HepG2 (cell line): Measurements from ENCODE around the gene UPK1B. TPM values are rescaled to one million over a fixed set of nuclear protein-coding genes. Genes with fewer than 3 reads are reported as not detected.

Experiments
- ATAC-seq: fragments of 200-7000 bp; cut with Tn5 transposase; 3 replicates; pipeline ENCODE4 v1.9.1; 2020; ENCODE audit warnings: mild to moderate bottlenecking, moderate library complexity
- BruUV-seq: library from RNA; stranded (reverse); fragments of 400-500 nt; replicated peaks from 2 replicates; lab custom pipeline; 2021; lab: Mats Ljungman, UMichigan
- CTCF ChIA-PET: fragments of 300-600 bp; formaldehyde crosslinking; extraction: SDS; loops from one replicate; lab custom pipeline; 2021; ENCODE audit warnings: low total read pairs, inconsistent platforms, low intra/inter-chr PET ratio; lab: Yijun Ruan, JAX
- POLR2A ChIA-PET: fragments of 350-600 bp; sonication (Branson Sonifier 250); formaldehyde crosslinking; loops from one replicate; lab custom pipeline; 2020; ENCODE audit warnings: antibody characterized with exemption, inconsistent platforms; lab: Yijun Ruan, JAX
- DNase-seq: peaks from one replicate; pipeline ENCODE4 v3.0.0-alpha.2; 2015; ENCODE audit warnings: low spot score
- FAIRE-seq: peaks from 3 replicates; lab custom pipeline; 2011; peaks lifted over from hg19 to GRCh38; lab: Jason Lieb, UNC
- H2AFZ ChIP-seq: one replicate; pipeline ENCODE4 v1.6.1; 2011; ENCODE audit warnings: low read length, inconsistent platforms
- H3K27ac ChIP-seq: fragments of 300-600 bp; 3 replicates; pipeline ENCODE4 v1.8.0; 2011; ENCODE audit warnings: mixed run types, mild to moderate bottlenecking, mixed read lengths, low read length, inconsistent platforms; ENCODE audit not compliant: insufficient read depth; ENCODE audit errors: extremely low read length
- H3K27me3 ChIP-seq, 2 experiments: fragments of 200-600 bp in 1 of 2; 2 replicates in 1 of 2; 3 replicates in 1 of 2; pipeline versions ENCODE4 v1.6.0 to v1.8.0; 2011; ENCODE audit warnings: low read length in 2 of 2, mild to moderate bottlenecking in 2 of 2, moderate library complexity in 2 of 2, inconsistent platforms in 1 of 2; ENCODE audit not compliant: insufficient read depth in 2 of 2, control insufficient read depth in 1 of 2
- H3K36me3 ChIP-seq, 2 experiments: fragments of 200-600 bp in 1 of 2; replicated peaks in 1 of 2; 2 replicates in 1 of 2; 3 replicates in 1 of 2; pipeline versions ENCODE4 v1.5.1 to v1.8.0; 2011; ENCODE audit warnings: low read length in 2 of 2, inconsistent platforms in 1 of 2; ENCODE audit not compliant: insufficient read depth in 2 of 2, control insufficient read depth in 1 of 2
- H3K4me1 ChIP-seq: 2 replicates; pipeline ENCODE4 v1.5.1; 2012; ENCODE audit warnings: low read length, inconsistent platforms; ENCODE audit not compliant: insufficient read depth
- H3K4me2 ChIP-seq: 2 replicates; pipeline ENCODE4 v1.6.0; 2011; ENCODE audit warnings: low read depth, low read length, inconsistent platforms
- H3K4me3 ChIP-seq, 3 experiments: fragments of 200-600 bp in 1 of 3; sonication (generic), shearing (Covaris generic) in 1 of 3; replicated peaks in 1 of 3; 2 replicates each; pipeline ENCODE4 v1.5.1; 2011 to 2016; ENCODE audit warnings: low read length in 3 of 3, inconsistent platforms in 2 of 3, low read depth in 2 of 3, mild to moderate bottlenecking in 2 of 3, control low read depth in 1 of 3, mixed read lengths in 1 of 3; ENCODE audit not compliant: insufficient read depth in 1 of 3
- H3K79me2 ChIP-seq: one replicate; pipeline ENCODE4 v1.6.1; 2011; ENCODE audit warnings: low read length, inconsistent platforms; ENCODE audit not compliant: insufficient read depth
- H3K9ac ChIP-seq: 2 replicates; pipeline ENCODE4 v1.6.0; 2011; ENCODE audit warnings: mild to moderate bottlenecking, low read depth, low read length, inconsistent platforms; ENCODE audit not compliant: insufficient read depth
- H3K9me3 ChIP-seq: 2 replicates; pipeline ENCODE4 v1.5.1; 2012; ENCODE audit warnings: mild to moderate bottlenecking, low read length
- H4K20me1 ChIP-seq: 2 replicates; pipeline ENCODE4 v1.6.0; 2011; ENCODE audit warnings: inconsistent platforms, mild to moderate bottlenecking, low read length, moderate library complexity; ENCODE audit not compliant: insufficient read depth
- CEBPB ChIP-seq: IDR thresholded peaks from 2 replicates; pipeline ENCODE4 v1.6.1; 2011; ENCODE audit warnings: low read depth, low read length, improper control_type of control experiment, borderline replicate concordance
- HMGXB4 ChIP-seq, 2 experiments: sonication (generic) in 1 of 2; formaldehyde crosslinking in 1 of 2; IDR thresholded peaks; 2 replicates each; pipeline versions ENCODE4 v1.4.0 to v1.6.1; 2018 to 2020; ENCODE audit warnings: missing genetic modification reagents in 2 of 2, borderline replicate concordance in 1 of 2, low read depth in 1 of 2, mild to moderate bottlenecking in 1 of 2, missing biosample characterization in 1 of 2
- JUND ChIP-seq: sonication (generic); formaldehyde crosslinking; IDR thresholded peaks from 2 replicates; pipeline ENCODE4 v1.8.0; 2022; ENCODE audit warnings: mild to moderate bottlenecking, missing genetic modification reagents
- NCOA1 ChIP-seq: sonication (generic); formaldehyde crosslinking; IDR thresholded peaks from 2 replicates; pipeline ENCODE4 v1.9.0; 2021; ENCODE audit warnings: missing genetic modification reagents
- RELA ChIP-seq: sonication (generic); formaldehyde crosslinking; IDR thresholded peaks from 2 replicates; pipeline ENCODE4 v1.4.0; 2020; ENCODE audit warnings: missing genetic modification reagents
- ZBTB26 ChIP-seq: IDR thresholded peaks from 2 replicates; pipeline ENCODE4 v1.6.1; 2016; ENCODE audit warnings: missing compliant biosample characterization, missing genetic modification reagents, borderline replicate concordance
- ZBTB4 ChIP-seq: sonication (generic); formaldehyde crosslinking; IDR thresholded peaks from 2 replicates; pipeline ENCODE4 v1.4.0; 2020; ENCODE audit warnings: missing genetic modification reagents, mild to moderate bottlenecking, borderline replicate concordance
- ZNF362 ChIP-seq: sonication (generic); formaldehyde crosslinking; IDR thresholded peaks from 2 replicates; pipeline ENCODE4 v1.4.0; 2020; ENCODE audit warnings: missing genetic modification reagents, mild to moderate bottlenecking, borderline replicate concordance
- ZNF691 ChIP-seq: sonication (generic); formaldehyde crosslinking; IDR thresholded peaks from 2 replicates; pipeline ENCODE4 v1.4.0; 2020; ENCODE audit warnings: missing genetic modification reagents, low read depth, mild to moderate bottlenecking, borderline replicate concordance
- ZUFSP ChIP-seq: sonication (generic); formaldehyde crosslinking; IDR thresholded peaks from 2 replicates; pipeline ENCODE4 v1.9.0; 2021; ENCODE audit warnings: missing genetic modification reagents, mild to moderate bottlenecking, borderline replicate concordance
- WGBS: methylation state at CpG from one replicate; pipeline ENCODE4 v1.1.6; 2017; ENCODE audit warnings: low lambda C conversion rate; 5-methylcytosine and 5-hydroxymethylcytosine counted together
- in situ Hi-C: cut with HindIII; loops from 2 replicates; pipeline ENCODE4 v1.10.0; 2017; ENCODE audit warnings: low pct_unique_long_range_greater_than_20kb; ENCODE audit not compliant: extremely low pct_ligation_motif_present
- intact Hi-C: fragments of 100-400 bp; cut with micrococcal nuclease; formaldehyde crosslinking; loops from one replicate; pipeline ENCODE4 v1.10.0; 2022; ENCODE audit not compliant: unreplicated experiment
- polyA plus RNA-seq, 8 experiments: library from polyadenylated mRNA; depleted of rRNA in 3 of 8; stranded (reverse) in 7 of 8; unstranded in 1 of 8; fragments of >200 nt; fragmentation: Illumina TruSeq in 4 of 8; extraction: Trizol in 4 of 8; gene quantifications; 2 replicates each; pipeline versions ENCODE4 v1.2.1 to v1.2.3, GENCODE V29; 2011 to 2016; ENCODE audit warnings: low read depth in 4 of 8, missing spikeins in 1 of 8, mixed read lengths in 1 of 8; ENCODE audit not compliant: insufficient read depth in 1 of 8
- total RNA-seq, 5 experiments: library from RNA; depleted of rRNA; stranded (reverse); fragments of >200 nt; fragmentation: Illumina TruSeq; extraction: Trizol; gene quantifications; 2 replicates each; pipeline ENCODE4 v1.2.3, GENCODE V29; 2016; ENCODE audit warnings: low read depth in 1 of 5

Gene UPK1B
- total and polyA plus RNA-seq, 2 of the 13 experiments (the other 11 are each of a cell fraction or from before 2014, with no cell fraction given) = not detected

- no peak for TF ChIP-seq CEBPB
- no peak for TF ChIP-seq JUND (CRISPR knock-in tag)
- no peak for TF ChIP-seq ZBTB26 (CRISPR knock-in tag)
- TF ChIP-seq NCOA1 (CRISPR knock-in tag) = no peak
- TF ChIP-seq ZNF691 (CRISPR knock-in tag) = no peak
Observed at GRCh38 chr3:119194237-119195150, 21.1 kb downstream of the UPK1B start (continued).

- no peak overlapping the region for H2AFZ ChIP-seq
- intact Hi-C loops (no loop called here), in situ Hi-C loops (no loop called here)
- H3K27ac ChIP-seq = no peak overlapping the region
- no peak overlapping the region for H3K9ac ChIP-seq
- H3K4me3 ChIP-seq = no peak overlapping the region
- CTCF ChIA-PET = no interaction called here
- H3K36me3 ChIP-seq = no peaks in the 10 kb centered on the region
- ATAC-seq (no peak), FAIRE-seq (no peak), DNase-seq (no peak)
- H3K79me2 ChIP-seq = no peaks in the 10 kb centered on the region
- 11% methylated on average over 1 of the region's 1 CpG for WGBS
- no peaks in the 10 kb centered on the region for H3K9me3 ChIP-seq
- H3K4me1 ChIP-seq = no peaks in the 10 kb centered on the region
- H3K27me3 ChIP-seq = no peaks in the 10 kb centered on the region
- no TSS peak for BruUV-seq
- POLR2A ChIA-PET = no interaction called here
- H3K4me2 ChIP-seq = no peak overlapping the region
- H4K20me1 ChIP-seq = no peaks in the 10 kb centered on the region
- TF ChIP-seq ZUFSP (CRISPR knock-in tag) = no peak
- TF ChIP-seq RELA (CRISPR knock-in tag) = no peak
- TF ChIP-seq ZBTB4 (CRISPR knock-in tag) = no peak
- TF ChIP-seq HMGXB4 (CRISPR knock-in tag; IDR thresholded peaks at IDR 0.05; ENCODE audit: borderline replicate concordance in 1 of 2, low read depth in 1 of 2) = no peak
- no peak for TF ChIP-seq ZNF362 (CRISPR knock-in tag)
Observed at GRCh38 chr3:119195151-119195476, 21.7 kb downstream of the UPK1B start.
